DMS 273 (cell line): ENCODE data around the gene PHF21A.

Experiments
- DNase-seq: peaks from one replicate; lab custom pipeline; 2025; ENCODE audit not compliant: unreplicated experiment; lab: John Stamatoyannopoulos, UW

PHF21A gene

DNA sequence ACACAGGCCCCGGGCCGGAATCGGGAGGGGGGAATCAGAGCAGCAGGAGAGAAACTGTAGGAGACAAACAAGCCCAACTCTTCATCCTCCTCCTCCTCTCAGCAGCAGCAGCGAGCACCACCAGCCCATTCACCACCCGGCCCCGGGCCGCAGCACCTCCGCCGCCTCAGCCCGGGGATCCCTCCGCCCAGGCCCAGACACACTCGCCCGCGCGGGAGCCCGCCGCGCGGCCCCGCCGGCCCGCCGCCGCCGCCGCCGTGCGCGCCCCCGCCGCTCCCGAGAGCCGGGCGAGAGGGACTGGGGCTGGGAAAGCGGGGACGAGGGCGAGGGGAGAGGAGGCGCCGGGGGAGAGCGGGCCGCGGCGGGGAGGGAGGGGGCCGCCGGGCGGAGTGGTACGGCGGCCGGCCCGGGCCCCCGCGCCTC lies at the start of gene PHF21A:
TSS of gene PHF21A (minus strand) at position 154 of the 423 bp plus-strand sequence. CDS start 37,235 bp downstream, outside the sequence.
- DNase-seq = peak; percentile 95

DNA sequence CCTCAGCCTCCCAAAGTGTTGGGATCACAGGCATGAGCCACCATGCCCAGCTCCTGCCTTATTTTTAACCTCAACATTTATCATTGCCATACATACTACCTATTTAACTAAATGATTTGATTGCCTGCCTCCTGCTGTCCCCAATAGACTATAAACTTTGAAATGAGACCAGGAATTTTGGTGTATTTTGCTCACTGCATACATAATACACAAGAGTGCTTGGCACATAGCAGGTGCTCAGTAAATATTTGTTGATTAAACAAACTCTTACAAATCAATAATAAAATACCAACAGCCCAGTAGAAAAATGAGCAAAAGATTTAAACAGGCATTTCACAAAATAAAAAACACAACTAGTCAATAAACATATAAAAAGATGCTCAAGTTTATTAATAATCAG lies 49.5 kb upstream of the PHF21A start:
- DNase-seq = no peak

DNA sequence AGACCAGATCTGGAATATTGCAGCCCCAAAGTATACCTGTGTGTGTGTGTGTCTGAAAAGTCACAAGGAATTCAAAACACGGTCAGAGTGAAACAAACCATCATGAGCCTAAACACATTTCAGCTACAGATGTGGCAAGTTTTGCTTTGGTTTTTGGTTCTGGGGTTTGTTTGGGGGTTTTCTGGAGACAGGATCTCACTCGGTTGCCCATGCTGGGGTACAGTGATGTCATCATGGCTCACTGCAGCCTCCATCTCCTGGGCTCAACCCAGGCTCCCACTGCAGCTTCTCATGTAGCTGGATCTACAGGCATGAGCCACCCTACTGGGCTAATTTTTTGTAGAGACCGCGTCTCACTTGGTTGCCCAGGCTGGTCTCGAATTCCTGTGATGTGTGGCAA lies 41.4 kb upstream of the PHF21A start:
- DNase-seq = no peak

DNA sequence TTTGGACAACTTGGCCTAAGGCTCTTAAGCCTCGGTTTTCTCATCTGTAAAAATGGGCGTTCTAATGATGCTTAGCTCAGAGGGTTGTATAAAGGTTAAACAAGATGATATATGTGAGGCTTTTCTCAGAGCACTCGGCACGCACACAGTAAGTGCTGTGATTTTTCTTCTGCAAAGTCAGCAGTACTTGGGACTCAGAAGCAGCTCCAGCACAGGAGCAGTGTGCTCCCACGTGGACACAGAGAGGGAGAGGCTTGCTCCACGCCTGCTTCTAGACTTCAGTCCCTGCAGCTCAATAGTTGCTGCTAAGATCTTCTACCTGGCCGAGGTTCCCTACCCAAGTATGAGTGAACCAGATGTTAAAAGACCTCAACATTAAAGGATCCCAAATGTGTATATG lies 39.9 kb upstream of the PHF21A start:
- DNase-seq = no peak

DNA sequence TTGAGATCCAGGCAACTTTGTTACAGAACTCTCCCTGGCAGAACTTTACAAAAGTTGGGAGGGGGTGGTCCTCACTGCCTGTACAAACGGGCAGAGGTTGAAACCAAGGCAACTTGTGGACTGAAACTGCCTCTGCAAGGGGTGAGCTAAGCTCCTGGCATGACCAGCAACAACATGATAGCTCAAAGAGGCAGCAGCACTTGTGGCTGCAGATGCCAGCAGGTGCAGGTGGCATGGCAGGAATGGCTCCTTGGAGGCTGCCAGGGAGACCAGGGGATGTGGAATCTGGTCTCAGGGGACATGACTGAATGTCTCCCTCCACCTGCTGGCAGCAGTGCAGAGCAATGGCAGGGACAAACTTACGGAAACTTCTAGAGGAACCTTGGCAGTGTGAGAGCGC lies 38.8 kb upstream of the PHF21A start:
- DNase-seq = no peak

DNA sequence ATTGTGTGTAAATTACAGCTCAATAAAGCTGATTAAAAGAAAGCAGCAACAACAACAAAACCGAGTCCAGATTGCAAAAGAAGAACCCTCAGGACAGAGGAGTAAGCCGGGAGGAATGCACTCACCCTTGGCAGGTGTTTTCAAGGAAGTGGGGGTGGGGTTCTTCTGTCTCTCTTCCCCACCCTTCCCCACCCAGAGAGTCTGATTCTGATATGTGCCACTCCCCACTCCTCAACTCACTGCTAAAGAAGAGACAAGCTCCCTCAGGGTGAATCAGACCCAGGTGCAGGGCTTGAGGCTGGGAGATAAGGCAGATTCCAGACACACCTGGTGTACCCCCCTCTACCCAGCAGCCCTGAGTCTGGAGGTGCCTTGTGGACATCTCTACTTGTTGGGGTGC lies 38.4 kb upstream of the PHF21A start:
- DNase-seq = no peak

DNA sequence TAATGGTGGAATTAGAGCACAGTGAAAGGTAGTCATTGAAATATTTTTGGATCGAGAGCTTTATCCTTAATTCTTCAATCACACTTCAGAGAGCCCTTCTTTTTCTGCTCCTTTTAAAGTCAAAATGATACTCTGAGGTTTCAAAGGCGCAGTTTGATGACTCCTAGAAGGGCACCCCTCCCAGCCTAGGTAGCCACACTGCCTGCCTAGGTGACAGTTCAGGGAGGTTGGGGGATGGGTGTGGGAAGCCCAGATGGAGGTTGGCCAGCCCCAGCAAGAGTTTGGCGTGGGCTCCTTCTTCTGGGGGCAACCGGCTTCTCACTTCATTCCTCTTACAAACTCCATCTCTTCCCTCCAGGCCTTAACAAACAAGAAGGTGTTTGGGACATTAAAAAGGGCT lies 28.6 kb upstream of the PHF21A start:
- DNase-seq = no peak

DNA sequence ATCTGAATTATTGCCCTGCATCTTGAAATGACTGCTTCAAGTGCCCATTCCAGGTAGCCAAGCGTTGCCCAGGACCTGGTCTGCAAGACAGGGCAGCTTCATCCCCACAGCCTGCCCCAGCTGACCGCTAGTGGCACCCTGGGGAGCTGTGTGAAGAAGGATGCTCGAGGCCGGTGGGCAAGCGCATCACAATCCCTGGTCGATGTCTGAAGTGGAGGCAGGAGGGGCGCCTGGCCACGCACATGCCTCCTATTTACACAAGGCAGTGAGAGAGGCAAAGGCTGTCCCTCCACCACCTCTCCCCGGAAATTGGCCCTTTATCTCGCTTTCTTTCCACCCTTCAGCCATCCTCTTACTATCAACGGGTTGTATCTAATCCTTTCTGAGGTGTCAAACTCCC lies 28.1 kb upstream of the PHF21A start:
- DNase-seq = no peak

DNA sequence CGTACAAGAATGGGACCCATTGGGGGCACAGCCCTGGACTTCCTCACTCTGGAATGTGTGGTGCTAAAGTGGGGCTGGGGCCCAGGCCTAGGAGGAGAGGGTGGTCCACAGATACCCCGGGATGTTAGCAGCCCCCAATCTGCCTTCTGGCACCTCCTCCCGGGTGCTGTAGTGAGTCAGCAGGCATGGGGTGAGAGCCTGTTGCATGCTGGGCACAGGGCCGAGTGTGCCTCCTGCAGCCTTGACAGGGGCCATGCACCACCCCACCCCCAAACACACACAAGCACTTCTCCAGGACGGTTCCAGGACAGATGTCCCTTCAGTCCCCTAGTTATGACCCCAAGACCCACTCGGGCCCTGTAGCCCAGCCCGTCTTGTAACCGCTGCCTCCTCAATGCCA lies 23.5 kb upstream of the PHF21A start:
- no peak for DNase-seq

DNA sequence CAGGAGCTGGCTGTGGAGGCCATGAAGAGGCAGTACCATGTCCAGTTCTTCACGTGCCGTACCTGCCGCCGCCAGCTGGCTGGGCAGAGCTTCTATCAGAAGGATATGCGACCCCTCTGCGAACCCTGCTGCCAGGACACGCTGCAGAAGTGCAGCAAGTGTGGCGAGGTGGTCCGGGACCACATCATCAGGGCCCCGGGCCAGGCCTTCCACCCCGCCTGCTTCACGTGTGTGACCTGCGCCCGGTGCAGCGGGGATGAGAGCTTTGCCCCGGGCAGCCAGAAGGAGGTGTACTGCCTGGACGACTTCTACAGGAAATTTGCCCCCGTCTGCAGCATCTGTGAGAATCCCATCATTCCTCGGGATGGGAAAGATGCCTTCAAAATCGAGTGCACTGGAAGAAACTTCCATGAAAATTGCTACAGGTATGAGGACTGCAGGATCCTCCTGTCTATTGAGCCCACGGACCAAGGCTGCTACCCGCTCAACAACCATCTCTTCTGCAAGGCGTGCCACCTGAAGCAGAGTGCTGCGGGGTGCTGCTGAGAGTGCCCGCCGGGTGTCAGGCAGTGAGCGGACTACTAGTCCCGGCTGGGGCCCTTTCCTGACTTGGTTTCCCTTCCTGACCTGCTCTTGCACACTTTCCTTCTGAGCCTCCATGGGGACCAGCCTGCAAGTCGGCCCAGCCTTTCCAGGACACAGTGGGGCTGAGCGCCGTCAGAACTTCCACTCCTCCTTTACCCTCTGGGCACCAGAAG lies 22.0 kb upstream of the PHF21A start:
- DNase-seq = no peak

DNA sequence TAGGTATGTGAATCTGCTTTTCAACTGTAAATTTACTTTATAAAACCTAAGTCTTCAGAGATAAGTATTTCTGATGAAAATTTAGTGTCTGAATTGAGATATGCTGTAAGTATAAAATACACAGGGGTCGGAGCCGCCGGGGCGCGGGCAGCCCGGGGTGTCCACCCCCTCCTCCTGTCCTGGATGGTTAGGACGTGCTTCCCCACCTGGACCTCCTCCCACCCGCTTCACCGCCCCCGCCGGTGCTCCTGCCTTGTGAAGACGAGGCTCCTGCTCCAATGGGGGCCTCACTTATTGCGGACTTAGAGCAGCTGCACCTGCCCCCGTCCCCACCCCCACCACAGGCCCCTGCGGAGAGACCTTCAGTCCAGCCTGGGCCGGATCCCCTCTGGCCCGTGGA lies 21.3 kb upstream of the PHF21A start:
- no peak for DNase-seq

DNA sequence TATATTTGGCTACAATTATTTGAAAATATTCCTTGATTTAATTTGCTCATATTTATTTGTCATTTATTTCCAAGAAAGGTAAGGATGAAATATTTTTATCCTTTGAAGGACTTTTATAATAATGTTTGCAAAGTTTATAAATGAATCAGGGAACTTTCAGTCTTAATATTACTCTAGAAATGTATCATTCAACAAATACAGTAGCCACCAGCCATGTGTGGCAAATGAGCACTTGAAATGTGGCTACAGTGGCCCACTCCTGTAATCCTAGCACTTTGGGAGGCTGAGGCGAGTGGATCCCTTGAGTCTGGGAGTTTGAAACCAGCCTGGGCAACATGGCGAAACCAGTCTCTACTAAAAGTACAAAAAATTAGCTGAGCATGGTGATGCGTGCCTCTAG lies 20.3 kb upstream of the PHF21A start:
- no peak for DNase-seq

DNA sequence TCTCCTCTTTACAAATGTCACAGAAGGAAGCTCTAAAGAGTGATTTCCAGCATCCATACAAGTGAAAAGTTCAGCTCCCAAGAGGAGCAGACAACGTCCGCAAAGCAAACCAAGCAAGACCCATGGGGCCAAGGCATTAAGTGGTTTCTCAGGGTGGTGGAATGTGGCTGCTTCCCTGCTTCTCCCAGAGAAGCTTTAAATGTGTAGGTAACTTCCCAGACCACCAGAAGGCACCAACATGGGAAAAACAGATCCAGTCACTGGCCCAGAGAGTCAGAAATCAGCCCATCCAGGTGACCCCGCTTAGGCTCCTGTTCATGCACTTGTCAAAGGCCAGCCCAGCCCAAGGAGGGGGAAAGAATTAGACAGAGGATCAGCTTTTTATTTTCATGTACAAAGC lies 13.3 kb upstream of the PHF21A start:
- no peak for DNase-seq

DNA sequence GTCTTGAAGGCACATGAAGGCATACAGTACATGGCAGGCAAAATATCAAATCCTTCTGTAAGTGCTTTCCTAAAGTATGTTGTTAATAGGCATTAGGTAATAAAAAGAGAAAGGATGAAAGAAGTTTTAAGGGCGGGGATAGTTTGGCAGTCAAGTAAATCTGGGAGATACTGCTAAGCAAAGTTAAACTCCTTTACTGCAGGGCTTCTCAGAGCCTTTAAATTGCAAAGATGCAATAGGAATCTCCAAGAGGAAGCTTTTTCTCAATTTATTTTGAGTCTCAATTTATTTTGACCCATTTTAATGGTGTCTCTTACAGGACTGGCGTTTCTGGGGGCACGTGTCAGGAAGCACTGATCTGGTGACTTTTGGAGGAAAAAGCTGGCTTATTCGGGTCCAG lies 12.8 kb upstream of the PHF21A start:
- DNase-seq = no peak

DNA sequence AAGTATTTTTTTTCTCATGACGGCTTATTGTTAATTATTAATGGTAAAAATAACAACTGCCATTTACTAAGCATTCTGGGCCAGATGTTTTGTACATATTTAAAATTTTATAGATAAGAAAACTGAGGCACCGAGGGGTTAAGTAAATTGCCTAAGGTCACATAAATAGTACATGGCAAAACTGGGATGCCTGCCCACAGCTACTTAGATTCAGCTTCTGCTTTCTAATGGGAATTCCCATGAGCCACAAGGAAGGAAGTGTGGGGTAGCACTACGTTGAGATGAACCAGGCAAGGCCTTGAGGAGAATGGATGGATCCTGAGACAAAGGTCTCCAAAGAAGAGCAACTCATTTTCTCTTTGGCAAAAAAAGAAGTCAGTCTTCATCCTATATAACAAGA lies 11.9 kb upstream of the PHF21A start:
- no peak for DNase-seq

DNA sequence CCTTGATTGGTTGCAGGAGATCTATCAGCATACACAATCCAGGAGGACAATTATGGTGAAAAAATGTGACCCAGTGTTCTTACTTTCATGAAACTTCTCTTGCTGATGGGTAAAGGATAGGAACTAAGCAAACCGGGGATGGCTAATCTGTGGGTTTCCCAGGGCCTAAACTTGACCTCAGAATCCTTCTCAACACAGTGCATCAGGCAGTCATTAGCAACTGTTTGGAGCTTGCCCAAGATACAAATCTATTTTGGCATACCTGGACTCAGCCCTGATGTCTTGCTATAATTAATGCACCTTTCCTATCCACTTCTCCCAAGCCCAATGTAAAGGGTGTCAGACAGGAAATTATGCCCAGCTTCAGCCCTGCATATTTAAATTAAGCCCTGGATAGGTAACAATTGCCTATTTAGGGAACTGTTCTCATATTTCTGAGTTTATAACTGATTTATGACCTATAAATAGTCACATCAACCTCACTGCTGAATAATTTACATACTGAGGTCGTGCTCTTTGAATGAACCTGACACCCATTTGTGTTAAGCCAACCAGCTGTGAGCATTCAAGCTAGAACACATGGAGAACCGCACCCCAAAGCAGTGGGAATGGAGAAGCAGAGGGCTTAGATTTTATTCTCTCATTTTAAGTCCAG lies 9.2 kb upstream of the PHF21A start:
- DNase-seq = peak; percentile 22

DNA sequence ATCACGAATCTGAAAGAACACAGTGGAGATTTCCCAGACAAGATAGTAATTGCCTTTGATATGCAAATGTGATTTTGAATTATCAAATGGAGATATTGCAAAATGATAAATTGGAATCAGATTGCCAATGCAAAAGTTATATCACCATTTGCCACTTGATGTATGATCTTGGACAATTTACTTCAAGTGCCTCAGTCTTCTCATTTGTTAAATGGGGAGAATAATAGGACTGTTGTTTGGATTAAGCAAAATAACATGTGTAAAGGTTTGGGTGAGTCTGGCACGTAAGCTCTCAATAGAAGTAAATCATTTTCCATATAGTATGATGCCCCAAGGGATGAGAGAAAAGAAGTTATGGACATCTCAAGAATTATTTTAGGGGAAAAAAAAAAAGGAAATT lies 7.9 kb upstream of the PHF21A start:
- no peak for DNase-seq

DNA sequence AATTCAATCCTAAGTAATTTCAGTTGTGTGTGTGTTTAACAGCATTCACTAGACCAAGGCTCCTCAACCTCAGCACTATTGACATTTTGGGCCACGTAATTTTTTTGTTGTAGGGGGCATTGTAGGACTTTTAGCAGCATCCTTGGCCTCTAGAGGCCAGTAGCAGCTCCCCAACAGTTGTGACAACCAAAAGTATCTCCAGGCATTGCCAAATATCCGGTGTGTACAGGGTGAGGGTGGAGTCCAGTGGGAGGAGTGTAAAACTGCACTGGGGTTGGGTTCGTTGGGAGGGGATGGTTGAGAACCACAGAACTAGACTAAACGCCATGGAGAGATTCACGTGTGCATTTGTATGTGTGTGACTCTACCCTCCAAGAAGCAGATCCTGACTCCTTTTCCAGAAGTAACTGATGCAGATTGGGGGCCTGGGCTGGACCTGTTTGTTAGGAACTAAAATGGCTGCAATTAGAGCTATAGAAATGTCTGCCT lies 5.9 kb upstream of the PHF21A start:
- peak; percentile 39 for DNase-seq

DNA sequence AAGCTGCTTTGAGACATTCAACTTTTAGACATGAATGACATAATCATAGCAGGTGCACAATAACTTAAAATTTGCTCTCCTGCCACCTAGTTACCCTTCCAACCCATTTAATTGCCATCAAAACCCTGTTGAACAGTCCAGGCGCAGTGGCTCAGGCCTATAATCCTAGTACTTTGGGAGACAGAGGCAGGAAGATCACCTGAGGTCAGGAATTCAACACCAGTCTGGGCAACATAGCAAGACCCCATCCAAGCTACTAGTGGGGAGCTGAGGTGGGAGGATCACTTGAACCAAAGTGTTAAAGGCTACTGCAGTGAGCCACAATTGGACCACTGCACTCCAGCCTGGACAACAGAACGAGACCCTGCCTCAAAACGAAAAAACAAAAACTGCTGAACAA lies 4.0 kb upstream of the PHF21A start:
- no peak for DNase-seq

DNA sequence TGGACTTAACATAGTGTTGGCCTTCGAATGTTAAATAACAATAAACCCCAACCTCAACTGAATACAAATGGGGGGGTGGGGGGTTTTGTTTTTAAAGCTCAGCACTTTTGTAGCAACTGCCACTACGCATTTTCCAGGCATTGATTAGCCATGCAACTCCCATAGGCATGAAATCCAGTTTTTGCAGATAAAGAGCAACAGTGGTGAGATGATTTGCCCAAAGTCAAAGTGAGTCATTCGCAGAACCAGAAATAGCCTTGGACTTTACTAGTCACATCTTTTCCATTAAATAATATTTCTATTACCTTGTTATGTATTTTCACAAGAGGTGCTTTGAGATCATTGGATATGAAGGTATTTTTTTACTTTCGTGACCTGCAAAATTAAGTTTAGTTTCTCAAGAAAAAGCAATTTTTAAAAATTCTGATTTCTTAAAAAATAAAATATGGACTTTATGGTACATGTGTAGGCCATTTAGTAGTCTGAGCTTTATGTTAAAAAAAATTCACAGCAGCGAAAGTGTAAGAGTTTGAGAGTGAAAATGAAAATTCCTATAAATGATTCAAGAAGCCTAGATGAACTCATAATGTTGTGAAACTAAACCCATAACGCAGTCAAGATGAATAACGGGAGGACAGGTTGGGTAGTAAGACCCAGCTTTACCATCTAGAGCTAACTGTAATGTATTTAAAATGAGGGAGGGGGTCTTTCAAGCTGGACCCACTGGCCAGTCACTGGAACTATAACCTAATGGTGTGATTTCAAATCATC lies 1.9 kb upstream of the PHF21A start:
- DNase-seq = no peak

DNA sequence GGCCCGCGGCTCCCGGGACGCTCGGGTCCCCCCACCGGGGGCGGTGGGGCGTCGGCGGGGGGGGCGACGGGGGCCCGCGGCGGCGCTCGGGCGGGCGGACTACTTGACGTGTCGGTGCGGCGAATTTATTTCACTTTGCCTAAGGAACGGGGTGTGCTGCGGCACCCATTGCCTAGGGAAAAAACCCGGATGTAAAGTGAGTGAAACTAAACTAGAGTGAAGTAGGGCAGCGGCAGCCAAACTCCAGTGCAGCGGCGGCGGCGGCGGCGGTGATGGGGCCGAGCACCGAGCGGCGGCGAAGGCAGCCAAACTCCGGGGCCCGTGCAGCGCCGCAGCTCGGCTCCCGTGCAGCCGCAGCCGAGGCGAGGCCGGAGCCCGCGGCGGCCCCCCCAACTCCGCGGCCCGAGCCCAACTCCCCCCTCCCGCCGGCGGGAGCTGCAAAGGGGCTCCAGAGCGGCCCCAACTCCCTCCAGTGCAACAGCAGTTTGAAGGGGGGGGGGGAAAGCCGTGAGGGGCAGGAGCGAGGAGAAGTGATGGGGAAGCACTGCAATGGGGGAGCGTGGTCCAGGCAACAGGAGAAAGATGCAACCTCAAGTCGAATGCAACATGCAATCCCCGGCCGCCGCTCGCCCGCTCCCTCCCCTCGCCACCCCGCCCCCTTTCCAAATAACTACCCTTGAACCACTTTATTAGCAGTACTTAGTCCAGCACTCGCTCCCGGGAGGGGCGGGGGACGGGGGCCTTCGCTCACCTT lies 647 bp upstream of the PHF21A start:
- DNase-seq = peak; percentile 90
